WTC11 (cell line): ENCODE data around the gene TAF5. TPM values are rescaled to one million over a fixed set of nuclear protein-coding genes. Genes with fewer than 3 reads are reported as not detected.

Experiments
- ATAC-seq: fragments of 200-7000 bp; cut with Tn5 transposase; 2 replicates; pipeline ENCODE4 v1.10.0; 2021; ENCODE audit warnings: mild to moderate bottlenecking, moderate library complexity
- CTCF ChIA-PET: fragments of 300-600 bp; sonication (Branson Sonifier 250); formaldehyde crosslinking; loops from one replicate; lab custom pipeline; 2021; ENCODE audit warnings: antibody characterized with exemption; lab: Charles Lee
- POLR2A ChIA-PET: fragments of 350-600 bp; sonication (Branson Sonifier 250); formaldehyde crosslinking; loops from one replicate; lab custom pipeline; 2021; ENCODE audit warnings: antibody characterized with exemption; lab: Charles Lee
- DNase-seq: peaks from one replicate; pipeline ENCODE4 v3.0.0; 2021; ENCODE audit warnings: low spot score
- H3K27ac Mint-ChIP-seq: 2 replicates; pipeline ENCODE4 v1.8.0; 2021; ENCODE audit warnings: mixed read lengths
- H3K27me3 Mint-ChIP-seq: 2 replicates; pipeline ENCODE4 v1.8.0; 2021; ENCODE audit warnings: low read depth, mild to moderate bottlenecking, moderate library complexity, mixed read lengths
- H3K36me3 Mint-ChIP-seq: 2 replicates; pipeline ENCODE4 v1.8.0; 2021; ENCODE audit warnings: mixed read lengths
- H3K4me1 Mint-ChIP-seq: 2 replicates; pipeline ENCODE4 v1.8.0; 2022; ENCODE audit warnings: mixed read lengths
- H3K4me3 Mint-ChIP-seq: 2 replicates; pipeline ENCODE4 v1.8.0; 2021; ENCODE audit warnings: mild to moderate bottlenecking, moderate library complexity, mixed read lengths
- H3K9me3 Mint-ChIP-seq: 2 replicates; pipeline ENCODE4 v1.8.0; 2021; ENCODE audit warnings: mixed read lengths
- AFF4 ChIP-seq: sonication (generic); formaldehyde crosslinking; IDR thresholded peaks from 2 replicates; pipeline ENCODE4 v1.8.1; 2023; ENCODE audit warnings: mild to moderate bottlenecking, missing genetic modification reagents, borderline replicate concordance
- ARID4B ChIP-seq: sonication (generic); formaldehyde crosslinking; IDR thresholded peaks from 2 replicates; pipeline ENCODE4 v1.8.0; 2023; ENCODE audit warnings: missing genetic modification reagents, mild to moderate bottlenecking, borderline replicate concordance
- ETV6 ChIP-seq: sonication (generic); formaldehyde crosslinking; IDR thresholded peaks from 2 replicates; pipeline ENCODE4 v1.8.1; 2022; ENCODE audit warnings: mild to moderate bottlenecking, missing genetic modification reagents
- GRHL2 ChIP-seq: fragments of 250-450 bp; sonication (Bioruptor Pico); IDR thresholded peaks from 2 replicates; pipeline ENCODE4 v1.8.0; 2022; ENCODE audit warnings: mild to moderate bottlenecking, moderate library complexity; ENCODE audit not compliant: insufficient replicate concordance, severe bottlenecking
- IRF2 ChIP-seq: sonication (generic); formaldehyde crosslinking; IDR thresholded peaks from 2 replicates; pipeline ENCODE4 v1.8.0; 2022; ENCODE audit warnings: low read depth, missing genetic modification reagents, borderline replicate concordance
- JUN ChIP-seq: sonication (generic); formaldehyde crosslinking; IDR thresholded peaks from 2 replicates; pipeline ENCODE4 v1.8.0; 2023; ENCODE audit warnings: mild to moderate bottlenecking, missing genetic modification reagents
- NR2C2 ChIP-seq: sonication (generic); formaldehyde crosslinking; IDR thresholded peaks from 2 replicates; pipeline ENCODE4 v1.8.0; 2022; ENCODE audit warnings: mild to moderate bottlenecking, missing genetic modification reagents
- SMAD3 ChIP-seq: sonication (generic); formaldehyde crosslinking; IDR thresholded peaks from 2 replicates; pipeline ENCODE4 v1.8.0; 2022; ENCODE audit warnings: missing genetic modification reagents, mild to moderate bottlenecking, borderline replicate concordance
- ZNF263 ChIP-seq: sonication (generic); formaldehyde crosslinking; IDR thresholded peaks from 2 replicates; pipeline ENCODE4 v1.8.1; 2022; ENCODE audit warnings: low read depth, mild to moderate bottlenecking, moderate library complexity, missing genetic modification reagents
- ZNF317 ChIP-seq: sonication (generic); formaldehyde crosslinking; IDR thresholded peaks from 2 replicates; pipeline ENCODE4 v1.8.1; 2023; ENCODE audit warnings: low read depth, mild to moderate bottlenecking, moderate library complexity, missing genetic modification reagents, borderline replicate concordance
- ZNF425 ChIP-seq: fragments of 250-450 bp; sonication (Bioruptor Pico); conservative IDR thresholded peaks from 2 replicates; pipeline ENCODE4 v1.9.0; 2021; ENCODE audit warnings: mild to moderate bottlenecking
- total RNA-seq: library from RNA; stranded (reverse); gene quantifications from 3 replicates; pipeline ENCODE4 v1.2.3, GENCODE V29; 2021
- TF ChIP-seq, protein P1 (sequence below): sonication (generic); formaldehyde crosslinking; IDR thresholded peaks from 2 replicates; pipeline ENCODE4 v1.8.1; 2022; ENCODE audit warnings: mild to moderate bottlenecking, missing genetic modification reagents, moderate library complexity, borderline replicate concordance
- TF ChIP-seq, protein P2 (sequence below): sonication (generic); formaldehyde crosslinking; conservative IDR thresholded peaks from 2 replicates; pipeline ENCODE4 v1.8.1; 2022; ENCODE audit warnings: mild to moderate bottlenecking, missing genetic modification reagents

TAF5 gene
- total RNA-seq, 1 experiment from 2014 or later = 14.9 TPM

DNA sequence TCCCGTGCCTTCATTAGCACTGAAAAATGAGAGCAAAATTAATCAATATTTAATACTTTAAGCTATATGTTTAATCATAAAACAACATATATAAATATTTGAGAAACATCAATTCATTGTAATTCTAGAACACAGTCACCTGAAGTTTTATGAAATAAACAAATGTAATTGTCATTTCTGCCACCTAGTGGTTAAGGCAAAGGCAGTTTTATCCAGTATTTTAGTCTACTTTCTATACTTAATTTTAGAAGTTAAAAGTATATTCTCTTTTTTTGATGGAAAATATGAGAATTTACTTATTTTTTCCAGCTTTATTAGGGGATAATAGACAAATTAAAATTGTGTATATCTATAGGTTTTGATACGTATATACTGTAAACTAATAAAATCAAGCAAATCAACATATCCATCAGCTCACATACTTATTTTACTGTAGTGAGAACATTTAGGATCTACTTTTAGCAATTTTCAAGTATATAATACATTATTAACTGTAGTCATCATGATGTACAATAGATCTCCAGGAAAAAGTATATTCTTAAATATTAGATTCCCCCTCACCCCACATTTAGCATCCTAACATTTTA lies 33.7 kb upstream of the TAF5 start (continued):
- TF ChIP-seq ARID4B = no peak

DNA sequence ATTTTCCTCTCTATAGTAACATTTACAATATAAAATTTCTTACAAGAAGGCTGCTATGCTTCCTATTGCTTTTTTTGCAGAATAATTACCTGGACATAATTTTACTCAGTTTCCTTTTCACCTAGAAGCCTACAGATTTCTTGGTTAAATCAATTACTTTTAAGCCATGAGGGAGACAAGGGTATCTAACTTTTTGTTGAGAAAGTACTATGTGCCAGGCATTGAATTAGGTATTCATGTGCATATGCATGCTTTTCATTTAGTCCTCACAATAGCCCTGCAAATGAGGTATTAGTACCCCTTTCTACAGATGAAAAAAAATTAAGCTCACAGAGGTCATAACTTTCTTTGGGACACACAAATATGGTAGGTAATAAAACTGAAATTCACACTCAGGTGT lies 33.2 kb upstream of the TAF5 start:
- ChIA-PET CTCF (interaction anchor here (1.0 to 1.2 kb wide), 4 partner anchors 25 to 499 kb away, joined by 3 to 4 read pairs (median 3); partner anchors contain the start of gene INA), POLR2A (interaction anchor here (0.6 kb wide), 1 partner anchor 42 kb away, joined by 3 read pairs; no protein-coding TSS in a partner anchor)
- no peaks in the 10 kb centered on the region for H3K9me3 Mint-ChIP-seq
- DNase-seq (no peak), ATAC-seq (no peak)
- peaks cover 45% of the 10 kb centered on the region for H3K36me3 Mint-ChIP-seq
- H3K27ac Mint-ChIP-seq = no peak overlapping the region
- no peaks in the 10 kb centered on the region for H3K4me1 Mint-ChIP-seq
- no peak overlapping the region for H3K4me3 Mint-ChIP-seq
- TF ChIP-seq SMAD3 (CRISPR knock-in tag) (no peak), ZNF263 (CRISPR knock-in tag) (no peak), IRF2 (no peak), JUN (CRISPR knock-in tag) (no peak), NR2C2 (CRISPR knock-in tag) (no peak), ETV6 (CRISPR knock-in tag) (no peak), AFF4 (no peak), ZNF317 (CRISPR knock-in tag) (no peak), GRHL2 (CRISPR knock-in tag) (no peak), ZNF425 (CRISPR knock-in tag) (no peak)
- TF ChIP-seq, protein P1, sequence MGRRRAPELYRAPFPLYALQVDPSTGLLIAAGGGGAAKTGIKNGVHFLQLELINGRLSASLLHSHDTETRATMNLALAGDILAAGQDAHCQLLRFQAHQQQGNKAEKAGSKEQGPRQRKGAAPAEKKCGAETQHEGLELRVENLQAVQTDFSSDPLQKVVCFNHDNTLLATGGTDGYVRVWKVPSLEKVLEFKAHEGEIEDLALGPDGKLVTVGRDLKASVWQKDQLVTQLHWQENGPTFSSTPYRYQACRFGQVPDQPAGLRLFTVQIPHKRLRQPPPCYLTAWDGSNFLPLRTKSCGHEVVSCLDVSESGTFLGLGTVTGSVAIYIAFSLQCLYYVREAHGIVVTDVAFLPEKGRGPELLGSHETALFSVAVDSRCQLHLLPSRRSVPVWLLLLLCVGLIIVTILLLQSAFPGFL (CRISPR knock-in tag) = no peak
- TF ChIP-seq, protein P2, sequence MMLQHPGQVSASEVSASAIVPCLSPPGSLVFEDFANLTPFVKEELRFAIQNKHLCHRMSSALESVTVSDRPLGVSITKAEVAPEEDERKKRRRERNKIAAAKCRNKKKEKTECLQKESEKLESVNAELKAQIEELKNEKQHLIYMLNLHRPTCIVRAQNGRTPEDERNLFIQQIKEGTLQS (CRISPR knock-in tag) = no peak
- no peaks in the 10 kb centered on the region for H3K27me3 Mint-ChIP-seq
